Amniotic stem cell (primary cell): ENCODE results near the gene NUPR1.
A peak's percentile ranks its signal among the peaks of the same experiment; 100 is the strongest.
"Not testable (repeated sequence)": the region's sequence is repeated elsewhere in the genome, so short reads cannot be mapped to it uniquely, and the experiment has no call there.

Source experiments
- DNase-seq: peaks from one replicate; lab custom pipeline; 2025; lab: John Stamatoyannopoulos, UW

The NUPR1 gene

DNA sequence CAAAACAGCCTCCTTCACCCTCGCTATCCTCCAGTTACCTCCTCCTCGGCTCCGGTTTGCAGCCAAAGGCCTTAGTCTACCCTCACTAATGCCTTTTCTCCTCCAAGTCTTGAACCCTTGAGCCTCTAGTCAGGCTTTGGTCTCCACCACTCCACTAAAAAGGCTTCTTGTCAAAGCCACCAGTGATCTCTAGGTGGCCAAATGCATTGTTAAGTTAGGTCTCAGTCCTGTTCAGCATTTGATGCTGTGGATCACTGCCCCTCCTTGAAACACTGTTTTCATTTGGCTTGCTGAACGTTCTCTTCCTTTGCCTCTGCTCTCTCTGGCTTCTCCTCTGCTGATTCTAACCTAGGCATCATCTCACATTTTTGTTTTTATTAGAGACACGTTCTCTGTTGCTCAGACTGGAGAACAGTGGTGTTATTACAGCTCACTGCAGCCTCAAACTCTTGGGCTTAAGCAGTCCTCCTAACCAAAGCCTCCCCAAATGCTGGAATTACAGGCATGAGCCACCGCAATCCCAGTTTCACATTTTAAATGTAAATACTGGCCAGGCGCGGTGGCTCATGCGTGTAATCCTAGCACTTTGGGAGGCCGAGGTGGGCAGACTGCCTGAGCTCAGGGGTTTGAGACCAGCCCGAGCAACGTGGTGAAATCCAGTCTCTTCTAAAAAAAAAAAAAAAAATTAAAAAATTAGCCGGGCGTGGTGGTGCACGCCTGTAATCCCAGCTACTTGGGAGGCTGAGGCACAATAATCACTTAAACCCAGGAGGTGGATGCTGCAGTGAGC, 16.1 kb upstream of the NUPR1 start:
- no peak for DNase-seq

DNA sequence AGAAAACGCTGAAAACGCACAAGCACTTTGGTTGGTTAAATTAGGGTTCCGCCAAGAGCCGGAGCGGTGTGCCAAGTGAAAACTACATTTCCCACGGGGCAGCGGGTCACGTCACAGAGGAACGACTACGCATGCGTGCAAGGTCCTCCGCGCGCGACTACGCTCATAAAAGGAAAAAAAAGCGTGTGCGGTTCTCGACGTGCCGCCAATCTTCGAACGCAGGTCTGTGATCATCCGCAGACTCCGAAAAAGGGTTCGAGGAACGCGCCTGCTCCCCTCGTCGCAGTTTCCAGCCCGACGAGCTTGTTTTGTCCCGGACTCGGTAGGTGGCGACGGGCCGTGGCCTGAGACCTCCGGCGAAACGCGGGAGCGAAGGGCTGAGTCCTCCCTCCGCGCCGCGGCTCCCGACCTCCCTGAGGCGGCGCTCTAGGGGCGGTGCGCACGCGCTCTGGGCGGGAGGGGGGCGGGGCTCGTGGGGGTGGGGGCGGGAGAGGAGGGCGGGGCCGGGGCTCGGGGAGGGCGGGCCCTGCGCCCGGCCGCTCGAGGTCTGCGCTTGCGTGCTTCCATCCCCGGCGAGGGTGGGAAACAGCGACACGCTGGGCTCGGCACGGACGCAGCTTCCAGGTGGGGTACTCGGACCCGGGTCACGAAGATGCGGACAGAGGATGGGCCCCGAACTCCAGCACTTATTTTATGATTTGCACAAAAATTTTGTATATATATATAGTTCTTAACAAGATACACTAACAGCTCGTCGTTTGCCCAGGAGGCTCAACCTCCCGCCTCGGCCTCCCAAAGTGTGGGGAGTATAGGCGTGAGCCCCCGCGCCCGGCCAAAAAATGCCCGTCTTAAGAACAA, 15.2 kb upstream of the NUPR1 start, which contains the start of gene SGF29:
TSS of gene SGF29 (plus strand) at position 145 of the 858 bp plus-strand sequence. CDS start 27,150 bp downstream, outside the sequence.
- peak; percentile 72 for DNase-seq

DNA sequence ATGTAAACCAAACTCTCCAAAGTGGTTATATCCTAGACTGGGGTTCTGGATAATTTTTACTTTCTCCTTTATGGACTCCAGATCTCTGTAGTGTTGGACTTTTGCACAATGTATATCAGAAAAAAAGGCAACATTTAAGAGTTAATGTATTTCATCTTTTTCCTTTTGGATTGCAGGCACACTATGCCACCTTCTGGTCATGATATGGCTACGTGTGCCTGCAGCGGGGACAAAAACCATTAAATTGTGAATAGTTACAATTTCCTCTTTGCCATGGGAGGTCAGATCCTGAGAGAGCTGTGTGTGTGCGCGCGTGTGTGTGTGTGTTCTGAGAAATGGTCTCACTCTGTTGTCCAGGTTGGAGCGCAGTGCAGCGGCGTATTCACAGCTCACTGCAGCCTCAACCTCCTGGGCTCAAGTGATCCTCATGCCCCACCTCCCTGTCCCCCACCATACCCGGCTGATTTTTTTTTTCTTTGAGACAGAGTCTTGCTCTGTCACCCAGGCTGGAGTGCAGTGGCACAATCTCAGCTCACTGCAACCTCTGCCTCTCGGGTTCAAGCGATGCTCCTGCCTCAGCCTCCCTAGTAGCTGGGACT, 10.6 kb upstream of the NUPR1 start:
- peak; percentile 21 for DNase-seq

DNA sequence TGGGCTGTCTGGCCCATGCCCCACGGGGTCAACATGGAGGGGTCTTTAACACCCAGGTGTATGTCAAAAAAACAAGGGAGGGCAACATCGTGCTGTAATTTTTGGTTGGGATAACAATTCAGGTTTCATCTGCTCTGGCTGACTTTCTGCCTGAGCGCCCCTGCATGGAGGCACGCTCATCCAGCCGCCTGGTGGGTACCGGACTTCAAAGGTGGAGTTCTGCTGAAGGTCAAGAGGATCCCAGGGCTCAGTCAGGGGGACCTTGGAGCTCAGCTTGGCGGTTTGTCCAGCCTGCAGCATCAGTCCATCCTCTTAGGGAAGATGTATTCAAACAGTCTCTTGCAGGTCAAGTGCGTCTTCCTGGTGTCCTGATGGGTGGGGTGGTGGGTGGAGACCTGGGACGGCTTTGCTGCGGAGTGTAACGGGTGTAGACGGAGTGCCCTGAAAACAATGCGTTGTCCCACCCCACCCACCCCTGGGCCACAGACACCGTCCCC, 9.6 kb upstream of the NUPR1 start:
- DNase-seq = no peak

DNA sequence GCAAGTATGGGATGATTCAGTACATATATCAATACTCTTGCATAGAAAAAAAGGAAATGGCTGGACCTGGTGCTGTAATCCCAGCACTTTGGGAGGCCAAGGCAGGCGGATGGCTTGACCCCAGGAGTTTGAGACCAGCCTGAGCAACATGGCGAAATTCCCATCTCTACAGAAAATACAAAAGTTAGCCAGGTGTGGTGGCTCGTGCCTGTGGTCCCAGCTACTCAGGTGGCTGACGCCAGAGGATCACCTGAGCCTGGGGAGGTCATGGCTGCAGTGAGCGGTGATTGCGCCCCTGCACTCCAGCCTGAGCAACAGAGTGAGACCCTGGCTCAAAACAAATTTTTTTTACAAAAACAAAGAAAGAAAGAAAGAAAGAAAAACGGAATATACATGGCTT, 7.9 kb upstream of the NUPR1 start:
- DNase-seq = no peak

DNA sequence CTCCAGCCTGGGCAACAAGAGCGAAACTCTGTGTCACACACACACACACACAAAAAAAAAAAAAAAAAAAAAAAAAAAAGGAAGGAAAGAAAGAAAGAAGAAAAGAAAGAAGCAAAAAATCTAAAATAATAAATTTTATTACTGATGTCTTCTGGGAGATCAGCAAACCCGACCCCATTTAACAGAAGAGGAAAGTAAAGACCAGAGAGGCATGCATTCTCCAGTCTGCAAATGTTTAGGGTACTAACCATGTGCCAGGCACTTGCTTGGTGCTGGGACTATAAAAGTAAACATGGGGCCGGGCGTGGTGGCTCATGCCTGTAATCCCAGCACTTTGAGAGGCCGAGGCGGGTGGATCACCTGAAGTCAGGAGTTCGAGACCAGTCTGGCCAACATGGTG, 7.2 kb upstream of the NUPR1 start:
- not testable (repeated sequence) for DNase-seq

DNA sequence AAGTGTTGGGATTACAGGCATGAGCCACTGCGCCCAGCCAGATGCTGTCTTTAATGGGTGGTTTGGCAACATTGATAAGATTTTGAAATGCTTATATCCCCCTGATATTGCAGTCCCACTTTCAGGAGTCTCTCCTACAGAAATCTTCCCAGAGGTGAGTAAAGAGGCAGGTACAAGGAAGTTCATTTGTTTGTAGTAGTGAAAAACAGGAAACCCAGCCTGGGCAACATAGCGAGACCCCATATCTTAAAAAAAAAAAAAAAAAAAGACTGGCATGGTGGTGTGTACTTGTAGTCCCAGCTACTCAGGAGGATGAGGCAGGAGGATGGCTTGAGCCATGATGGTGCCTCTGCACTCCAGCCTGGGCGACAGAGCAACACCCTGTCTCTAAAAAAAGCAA, 6.2 kb upstream of the NUPR1 start:
- DNase-seq = no peak

DNA sequence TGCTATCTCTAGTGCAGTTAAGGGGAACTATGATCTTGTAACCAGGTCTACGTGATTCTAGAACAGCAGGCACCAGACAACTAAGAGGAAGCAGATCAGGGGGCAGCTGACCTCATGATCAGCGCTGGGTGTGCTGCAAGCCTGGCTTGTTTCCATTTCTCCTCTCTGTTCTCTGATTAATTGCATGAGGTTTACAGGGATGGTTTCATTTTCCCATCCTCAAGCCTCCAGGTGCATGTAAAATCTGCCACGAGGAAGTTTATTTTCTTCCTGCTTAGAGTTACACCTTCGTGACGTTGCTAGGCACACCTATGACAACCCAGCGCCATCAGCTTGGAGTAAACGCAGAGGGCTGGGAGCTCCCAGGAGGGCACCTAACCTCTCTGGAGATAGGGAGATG, 4.3 kb upstream of the NUPR1 start:
- no peak for DNase-seq

DNA sequence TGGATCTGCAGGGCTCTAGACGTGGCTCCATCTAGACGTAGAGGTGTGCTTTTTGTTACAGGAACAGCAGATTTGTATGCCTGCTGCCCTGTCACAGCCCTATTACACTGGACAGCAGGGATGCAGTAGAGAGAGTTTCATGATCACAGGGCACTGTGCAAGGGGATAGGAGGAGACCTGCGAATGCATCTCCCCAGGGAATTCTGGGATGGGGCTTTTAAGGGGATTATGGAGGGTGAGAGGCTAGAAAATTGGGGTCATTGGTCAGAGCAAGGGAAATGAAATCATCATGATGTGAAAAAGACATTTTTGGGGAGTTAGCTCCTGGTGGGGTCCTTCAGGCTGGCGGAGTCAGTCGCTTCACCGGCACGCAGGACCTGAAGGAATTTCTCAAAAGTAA, 3.9 kb upstream of the NUPR1 start:
- DNase-seq = no peak

DNA sequence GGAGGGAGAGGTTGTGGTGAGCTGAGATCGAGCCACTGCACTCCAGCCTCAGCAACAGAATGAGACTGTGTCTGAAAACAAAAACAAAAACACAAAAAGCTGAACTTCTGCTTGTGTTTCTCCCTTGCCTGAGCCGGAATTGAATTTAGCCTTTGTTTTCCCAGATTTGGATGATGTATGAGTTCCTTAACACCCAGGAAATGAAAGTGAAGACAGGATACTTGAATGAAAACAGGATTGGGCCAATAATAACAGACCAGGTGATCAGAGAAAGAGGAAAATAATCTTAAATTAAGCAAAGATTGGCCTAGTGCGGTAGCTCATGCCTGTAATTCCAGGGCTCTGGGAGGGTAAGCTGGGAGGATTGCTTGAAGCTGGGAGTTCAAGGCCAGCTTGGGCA, 1.6 kb upstream of the NUPR1 start:
- DNase-seq = no peak

DNA sequence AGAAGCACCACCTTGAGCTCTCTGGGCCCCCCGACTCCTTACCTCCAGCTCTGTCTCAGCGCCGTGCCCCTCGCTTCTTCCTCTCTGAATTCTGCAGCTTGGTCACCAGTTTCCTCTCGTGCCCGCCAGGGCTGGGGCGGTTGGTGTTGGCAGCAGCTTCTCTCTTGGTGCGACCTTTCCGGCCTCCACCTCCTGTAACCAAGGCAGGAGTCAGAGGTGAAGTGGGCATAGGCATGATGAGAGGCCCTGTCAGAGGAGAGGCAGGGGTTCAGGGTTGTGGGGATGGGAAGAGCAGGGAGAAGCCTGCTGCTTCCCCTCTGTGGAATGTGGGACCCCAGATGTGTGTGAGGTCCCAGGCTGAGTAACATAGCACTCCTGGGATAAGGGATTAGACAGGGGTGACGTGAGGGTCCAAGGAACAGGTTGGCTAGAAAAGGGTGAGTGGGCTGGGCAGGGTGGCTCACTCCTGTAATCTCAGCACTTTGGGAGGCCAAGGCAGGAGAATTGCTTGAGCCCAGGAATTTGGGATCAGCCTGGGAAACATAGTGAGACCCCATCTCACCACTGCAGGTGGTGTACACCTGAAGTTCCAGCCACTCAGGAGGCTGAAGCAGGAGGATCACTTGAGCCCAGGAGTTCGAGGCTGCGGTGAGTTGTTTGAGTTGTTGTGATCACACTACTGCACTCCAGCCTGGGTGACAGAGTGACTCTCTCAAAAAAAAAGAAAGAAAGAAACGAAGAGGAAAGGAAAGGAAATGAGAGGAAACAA, 626 bp downstream of the NUPR1 start:
- no peak for DNase-seq

DNA sequence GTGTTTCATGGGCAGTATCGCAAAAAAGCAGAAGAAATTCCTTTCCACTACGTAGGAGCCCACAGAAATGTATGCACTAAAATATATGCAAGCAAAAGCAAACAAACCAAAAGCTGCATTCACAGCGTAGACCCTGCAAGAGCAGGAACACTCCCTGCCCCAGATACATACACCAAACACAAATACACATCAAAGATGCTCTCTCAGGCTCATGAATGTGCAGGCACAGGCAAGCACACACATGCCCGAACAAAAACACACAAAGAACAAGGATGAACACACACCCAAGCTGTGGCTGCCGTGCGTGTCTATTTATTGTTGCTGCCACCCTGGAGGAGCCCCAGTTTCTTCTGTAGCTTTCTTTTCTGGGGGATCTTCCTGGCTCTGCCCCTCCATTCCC, 1.7 kb downstream of the NUPR1 start:
- DNase-seq = no peak

DNA sequence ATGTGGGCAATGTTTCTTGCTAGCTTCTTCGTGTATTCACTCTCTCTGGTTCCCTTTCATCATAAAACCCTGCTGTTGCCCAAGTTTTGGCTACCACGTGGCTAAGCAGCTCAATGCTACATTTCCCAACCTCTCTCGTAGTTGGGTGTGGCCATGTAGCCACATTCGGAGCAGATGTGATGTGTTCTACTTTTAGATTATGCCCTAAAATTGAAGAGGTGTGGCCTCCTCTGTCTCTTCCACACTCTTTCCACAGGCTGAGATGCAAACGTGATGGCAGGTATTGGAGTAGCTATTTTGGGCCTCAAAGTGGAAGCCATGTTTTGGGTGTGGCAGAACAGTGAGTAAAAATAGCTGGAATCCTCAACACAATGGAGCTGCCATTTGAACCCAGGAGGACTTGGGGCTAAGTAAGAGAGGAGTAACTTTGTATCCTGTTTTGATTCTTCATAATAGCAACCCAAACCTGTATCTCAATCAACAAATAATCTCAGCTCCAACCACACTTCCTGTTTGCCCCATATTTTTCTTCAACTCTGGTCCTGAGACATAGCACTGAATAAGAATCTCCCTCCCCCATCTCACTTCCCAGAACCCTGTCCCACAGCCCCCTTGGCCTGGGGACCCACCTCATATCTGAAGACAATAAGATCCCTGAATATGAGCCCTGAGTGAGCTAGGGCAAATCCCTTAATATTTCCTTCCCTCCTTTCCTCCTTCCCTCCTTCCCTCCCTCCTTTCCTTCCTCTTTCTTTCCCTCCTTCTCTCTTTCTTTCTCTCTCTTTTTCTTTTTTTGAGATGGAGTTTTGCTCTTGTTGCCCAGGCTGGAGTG, 4.0 kb downstream of the NUPR1 start:
- DNase-seq = no peak

DNA sequence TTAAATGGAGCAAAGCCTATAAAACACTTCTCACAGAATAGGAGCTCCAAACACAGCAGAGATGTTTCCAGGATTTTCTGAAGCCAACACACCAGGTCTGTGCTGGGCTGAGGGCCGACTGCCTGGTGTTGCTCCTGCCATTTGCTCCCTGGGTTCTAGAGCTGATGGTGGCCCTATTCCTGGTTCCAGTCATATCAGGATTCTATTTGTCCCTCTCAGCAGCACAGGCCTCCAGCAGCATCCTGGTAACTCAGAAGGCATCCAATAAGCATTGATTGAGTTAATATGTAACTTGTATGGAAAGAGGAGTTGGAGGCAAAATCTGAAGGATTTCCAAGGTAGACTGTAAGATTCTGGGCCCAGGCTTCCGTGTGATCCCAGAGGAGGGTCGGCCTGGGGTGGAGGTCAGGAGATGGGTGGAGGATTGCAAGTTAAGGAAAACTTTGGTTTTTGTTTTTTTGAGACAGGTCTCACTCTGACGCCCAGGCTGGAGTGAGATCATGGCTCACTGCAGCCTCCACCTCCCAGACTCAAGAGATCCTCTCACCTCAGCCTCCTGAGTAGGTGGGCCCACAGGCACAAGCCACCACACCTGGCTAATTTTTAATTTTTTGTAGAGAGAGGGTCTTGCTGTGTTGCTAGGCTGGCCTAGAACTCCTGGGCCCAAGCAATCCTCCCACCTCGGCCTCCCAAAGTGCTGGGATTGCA, 5.7 kb downstream of the NUPR1 start:
- DNase-seq = no peak

DNA sequence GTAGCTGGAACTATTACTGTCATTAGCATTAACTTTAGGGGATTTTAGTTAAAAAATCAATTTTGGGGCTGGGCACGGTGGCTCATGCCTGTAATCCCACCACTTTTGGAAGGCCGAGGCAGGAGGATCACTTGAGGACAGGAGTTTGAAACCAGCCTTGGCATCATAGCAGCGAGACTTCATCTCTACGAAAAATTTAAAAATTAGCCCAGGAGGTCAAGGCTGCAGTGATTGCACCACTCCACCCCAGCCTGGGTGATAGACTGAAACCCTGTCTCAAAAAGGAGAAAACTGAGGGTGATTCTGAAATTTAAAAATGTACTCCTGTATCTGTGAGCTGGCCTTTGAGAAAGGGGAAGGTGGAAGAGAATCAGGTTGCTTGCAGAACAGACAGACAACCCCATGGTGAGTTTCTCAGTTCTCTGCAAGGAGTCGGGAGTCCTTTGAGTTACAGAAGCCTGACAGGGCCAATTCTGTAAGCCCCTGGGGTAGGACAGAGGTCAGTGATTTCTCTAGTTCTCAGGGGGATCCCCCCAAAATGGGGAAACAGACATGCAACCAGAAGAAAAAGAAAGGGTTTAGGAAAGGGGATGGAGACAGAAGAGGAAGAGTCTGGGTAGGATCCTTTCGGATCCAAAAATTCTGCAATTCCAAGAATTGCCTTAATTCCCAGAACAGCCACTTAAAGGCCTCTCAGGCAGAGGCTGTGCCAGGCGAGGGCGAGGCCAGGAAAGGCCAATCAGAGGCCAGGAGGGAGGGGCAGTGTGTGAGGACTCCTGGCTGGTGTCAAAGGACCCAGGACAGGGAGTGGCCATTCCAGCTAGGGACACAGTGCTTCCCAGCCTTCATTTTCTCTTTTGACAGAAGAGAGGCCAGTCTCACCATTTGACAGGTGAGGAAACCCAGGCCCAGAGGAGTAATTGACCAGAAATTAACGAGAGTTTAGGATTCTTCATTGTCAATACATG, 6.7 kb downstream of the NUPR1 start:
- no peak for DNase-seq

DNA sequence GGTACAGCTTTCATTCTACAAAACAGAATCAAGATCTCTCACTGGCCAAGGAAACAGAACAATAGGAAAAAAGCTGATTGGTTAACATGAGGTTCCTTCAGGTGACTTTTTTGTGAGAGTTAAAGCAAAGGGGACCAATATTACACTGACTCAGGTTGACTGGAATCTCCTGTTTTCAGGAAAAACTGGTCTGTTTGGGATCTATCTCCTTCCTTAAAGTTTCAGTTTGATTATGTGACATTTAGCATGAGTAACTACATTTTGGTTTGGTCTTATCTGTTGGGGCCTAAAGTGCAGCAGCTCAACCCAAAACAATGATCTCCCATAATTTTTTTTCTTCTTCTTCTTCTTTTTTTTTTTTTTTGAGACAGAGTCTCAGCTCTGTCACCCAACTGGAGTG, 9.7 kb downstream of the NUPR1 start:
- no peak for DNase-seq

DNA sequence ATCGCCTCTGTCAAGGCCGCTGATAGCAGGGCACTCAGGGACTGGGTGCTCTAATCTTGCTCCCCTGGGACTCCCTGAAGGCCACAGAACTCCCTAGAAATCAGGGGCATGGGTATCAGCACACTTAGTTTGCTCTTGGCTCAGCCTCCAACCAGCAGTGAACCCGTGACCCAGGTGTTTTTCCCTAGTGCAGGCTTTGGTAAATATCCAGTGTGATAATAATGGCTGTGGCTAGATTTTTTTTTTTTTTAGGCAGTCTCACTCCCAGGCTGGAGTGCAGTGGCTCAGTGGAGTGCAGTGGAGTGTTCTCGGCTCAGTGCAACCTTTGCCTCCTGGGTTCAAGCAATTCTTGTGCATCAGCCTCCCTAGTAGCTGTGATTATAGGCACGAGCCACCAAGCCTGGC, 10.3 kb downstream of the NUPR1 start:
- DNase-seq = no peak

DNA sequence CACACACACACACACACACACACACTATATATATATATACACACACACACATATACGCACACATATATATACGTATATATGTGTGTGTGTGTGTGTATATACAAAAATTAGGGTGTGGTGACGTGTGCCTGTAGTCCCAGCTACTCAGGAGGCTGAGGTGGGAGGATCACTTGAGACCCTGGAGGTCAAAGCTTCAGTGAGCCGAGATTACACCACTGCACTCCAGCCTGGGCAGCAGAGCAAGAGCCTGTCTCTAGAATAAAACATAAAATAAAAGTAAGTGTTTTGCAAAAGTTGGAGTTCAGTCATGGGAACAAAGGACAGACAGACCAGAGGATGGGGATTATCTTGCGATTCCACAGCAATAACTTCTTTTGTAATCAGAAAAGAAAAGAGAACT, 10.8 kb downstream of the NUPR1 start:
- DNase-seq = no peak
